IPS-15b (cell line): ENCODE results near the gene SYNE3.

Source experiments
- H3K27me3 ChIP-seq: one replicate; pipeline ENCODE4 v1.6.1; 2013; ENCODE audit warnings: low read length; ENCODE audit not compliant: control insufficient read depth, insufficient read depth
- H3K36me3 ChIP-seq: one replicate; pipeline ENCODE4 v1.6.1; 2013; ENCODE audit warnings: low read length; ENCODE audit not compliant: control insufficient read depth, insufficient read depth
- H3K4me1 ChIP-seq: one replicate; pipeline ENCODE4 v1.6.1; 2013; ENCODE audit warnings: mild to moderate bottlenecking, low read length; ENCODE audit not compliant: control insufficient read depth, insufficient read depth
- H3K4me3 ChIP-seq: one replicate; pipeline ENCODE4 v1.5.1; 2013; ENCODE audit warnings: low read depth, low read length
- H3K9ac ChIP-seq: one replicate; pipeline ENCODE4 v1.6.1; 2013; ENCODE audit warnings: low read depth, mild to moderate bottlenecking, low read length
- H3K9me3 ChIP-seq: one replicate; pipeline ENCODE4 v1.6.1; 2013; ENCODE audit warnings: mild to moderate bottlenecking, low read length; ENCODE audit not compliant: control insufficient read depth, insufficient read depth

SYNE3 gene

DNA sequence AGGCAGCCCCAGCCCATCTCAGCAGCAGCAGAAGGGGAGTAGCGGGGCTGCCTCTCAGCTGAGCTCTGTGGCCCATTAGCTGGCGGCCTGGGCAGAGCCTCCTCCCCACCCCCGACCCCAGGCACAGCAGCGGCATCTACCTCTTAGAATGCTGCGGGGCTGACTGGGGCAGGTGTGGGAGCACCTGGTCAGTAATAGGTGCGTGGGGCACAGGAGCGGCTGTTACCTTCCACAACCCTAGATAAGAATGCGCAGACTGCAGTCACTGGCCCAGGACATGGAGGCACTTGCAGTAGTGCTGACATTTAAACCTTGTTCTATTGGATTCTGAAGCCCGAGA lies 35.6 kb downstream of the SYNE3 start:
- Histone ChIP-seq H3K27me3 (no peaks in the 10 kb centered on the region), H3K9ac (no peak overlapping the region), H3K4me1 (peaks cover 7% of the 10 kb centered on the region), H3K36me3 (no peaks in the 10 kb centered on the region), H3K9me3 (no peaks in the 10 kb centered on the region), H3K4me3 (no peak overlapping the region)

DNA sequence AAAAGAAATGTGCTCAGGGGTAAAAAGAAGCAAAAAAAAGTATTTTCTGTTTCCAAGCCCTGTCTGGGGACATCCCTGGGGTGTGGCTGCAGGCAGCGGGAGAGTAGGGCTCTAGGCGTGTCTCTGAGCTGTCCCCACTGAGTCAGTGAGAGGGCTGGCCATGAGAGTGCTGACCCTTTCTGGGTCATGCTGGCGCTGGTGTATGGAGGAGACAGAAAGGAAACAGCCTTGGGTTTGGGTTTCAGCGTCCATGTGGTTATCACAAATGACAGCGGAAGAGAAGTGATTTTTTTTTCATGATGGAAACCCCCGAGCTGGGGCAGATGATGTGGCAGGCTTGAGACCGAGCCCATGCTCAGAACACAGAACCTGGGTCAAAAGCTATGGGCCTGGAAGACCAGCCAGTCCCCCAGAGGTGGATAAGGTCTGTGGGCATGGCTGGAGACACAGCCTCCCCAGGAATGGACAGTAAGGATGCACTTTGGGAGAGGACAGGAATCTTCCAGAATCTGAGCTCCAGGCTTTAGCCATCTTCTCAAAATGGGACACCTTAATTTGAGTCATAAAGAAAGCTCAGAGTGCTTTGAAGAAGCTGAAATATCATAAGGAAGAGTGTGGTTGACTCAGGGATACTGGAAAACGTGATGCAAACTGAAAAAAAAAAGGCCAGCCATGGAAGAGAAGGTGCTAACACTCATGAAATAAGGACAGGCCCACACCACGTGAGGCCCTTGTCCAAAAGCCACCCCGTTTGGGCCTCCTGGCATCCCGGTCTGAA lies 36.2 kb downstream of the SYNE3 start:
- no peaks in the 10 kb centered on the region for H3K9me3 ChIP-seq
- no peak overlapping the region for H3K9ac ChIP-seq
- H3K36me3 ChIP-seq = no peaks in the 10 kb centered on the region
- no peak overlapping the region for H3K4me3 ChIP-seq
- H3K4me1 ChIP-seq = peaks cover 6% of the 10 kb centered on the region
- H3K27me3 ChIP-seq = no peaks in the 10 kb centered on the region

DNA sequence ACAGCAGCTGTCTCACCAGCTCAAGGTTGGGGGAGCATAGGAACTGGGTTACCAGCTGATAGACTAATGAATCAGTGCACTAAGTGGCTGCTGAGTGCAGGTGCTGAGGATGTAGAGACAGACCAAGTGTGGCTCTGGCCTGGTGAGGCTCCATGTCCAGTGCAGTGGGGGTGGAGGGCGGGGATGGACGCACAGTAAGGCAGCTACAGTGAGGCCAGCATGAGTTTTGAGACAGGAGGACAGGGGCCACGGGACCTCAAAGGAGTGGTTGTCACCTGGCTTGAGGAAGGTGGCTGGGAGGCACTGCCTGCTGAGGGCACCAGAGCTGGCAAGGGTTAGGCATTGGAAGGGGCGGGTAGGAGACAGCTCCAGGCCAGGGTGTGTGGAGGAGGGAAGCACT lies 37.0 kb downstream of the SYNE3 start:
- H3K4me3 ChIP-seq = no peak overlapping the region
- H3K4me1 ChIP-seq = peaks cover 3% of the 10 kb centered on the region
- no peaks in the 10 kb centered on the region for H3K27me3 ChIP-seq
- no peaks in the 10 kb centered on the region for H3K9me3 ChIP-seq
- H3K9ac ChIP-seq = no peak overlapping the region
- no peaks in the 10 kb centered on the region for H3K36me3 ChIP-seq

DNA sequence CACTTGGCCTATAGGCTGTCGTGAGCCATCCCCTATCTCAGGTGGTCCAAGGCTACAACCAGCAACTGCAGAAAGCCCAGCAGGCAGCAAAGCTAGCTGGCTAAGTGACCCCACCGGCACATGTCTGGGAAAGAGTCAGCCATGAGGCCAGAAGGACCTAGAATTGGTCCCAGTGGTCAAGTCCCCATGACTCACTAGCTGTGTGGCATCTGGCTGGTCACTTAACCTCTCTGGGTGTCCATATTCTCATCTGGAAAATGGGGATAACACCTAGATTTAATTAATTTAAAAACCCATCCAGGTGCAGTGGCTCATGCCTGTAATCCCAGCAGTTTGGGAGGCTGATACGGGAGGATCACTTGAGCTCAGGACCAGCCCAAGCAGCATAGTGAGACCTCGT lies 37.6 kb downstream of the SYNE3 start:
- H3K9me3 ChIP-seq = no peaks in the 10 kb centered on the region
- no peaks in the 10 kb centered on the region for H3K36me3 ChIP-seq
- no peak overlapping the region for H3K9ac ChIP-seq
- H3K4me1 ChIP-seq = peaks cover 3% of the 10 kb centered on the region
- H3K27me3 ChIP-seq = no peaks in the 10 kb centered on the region
- no peak overlapping the region for H3K4me3 ChIP-seq

DNA sequence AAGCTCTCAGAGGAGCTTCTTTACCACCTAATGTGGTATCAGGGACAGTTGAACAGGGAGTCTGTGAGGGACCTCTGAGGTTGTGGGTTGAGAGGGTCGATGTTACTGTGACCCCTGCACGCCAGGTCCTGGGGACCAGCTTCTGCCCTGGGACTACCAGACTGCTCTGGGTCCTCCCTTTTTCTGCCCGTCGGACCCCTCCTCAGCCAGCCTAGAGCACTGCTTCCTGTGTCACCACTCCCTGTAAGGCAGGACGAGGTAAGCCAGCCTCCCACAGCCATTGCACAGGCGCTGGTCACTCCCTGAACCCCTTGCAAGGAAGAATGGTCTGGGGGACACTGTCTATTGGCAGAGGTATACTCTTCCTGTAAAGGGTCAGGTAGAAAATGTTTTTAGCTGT lies 38.1 kb downstream of the SYNE3 start:
- no peaks in the 10 kb centered on the region for H3K36me3 ChIP-seq
- H3K4me1 ChIP-seq = peaks cover 3% of the 10 kb centered on the region
- no peaks in the 10 kb centered on the region for H3K27me3 ChIP-seq
- H3K9me3 ChIP-seq = no peaks in the 10 kb centered on the region
- no peak overlapping the region for H3K9ac ChIP-seq
- no peak overlapping the region for H3K4me3 ChIP-seq

DNA sequence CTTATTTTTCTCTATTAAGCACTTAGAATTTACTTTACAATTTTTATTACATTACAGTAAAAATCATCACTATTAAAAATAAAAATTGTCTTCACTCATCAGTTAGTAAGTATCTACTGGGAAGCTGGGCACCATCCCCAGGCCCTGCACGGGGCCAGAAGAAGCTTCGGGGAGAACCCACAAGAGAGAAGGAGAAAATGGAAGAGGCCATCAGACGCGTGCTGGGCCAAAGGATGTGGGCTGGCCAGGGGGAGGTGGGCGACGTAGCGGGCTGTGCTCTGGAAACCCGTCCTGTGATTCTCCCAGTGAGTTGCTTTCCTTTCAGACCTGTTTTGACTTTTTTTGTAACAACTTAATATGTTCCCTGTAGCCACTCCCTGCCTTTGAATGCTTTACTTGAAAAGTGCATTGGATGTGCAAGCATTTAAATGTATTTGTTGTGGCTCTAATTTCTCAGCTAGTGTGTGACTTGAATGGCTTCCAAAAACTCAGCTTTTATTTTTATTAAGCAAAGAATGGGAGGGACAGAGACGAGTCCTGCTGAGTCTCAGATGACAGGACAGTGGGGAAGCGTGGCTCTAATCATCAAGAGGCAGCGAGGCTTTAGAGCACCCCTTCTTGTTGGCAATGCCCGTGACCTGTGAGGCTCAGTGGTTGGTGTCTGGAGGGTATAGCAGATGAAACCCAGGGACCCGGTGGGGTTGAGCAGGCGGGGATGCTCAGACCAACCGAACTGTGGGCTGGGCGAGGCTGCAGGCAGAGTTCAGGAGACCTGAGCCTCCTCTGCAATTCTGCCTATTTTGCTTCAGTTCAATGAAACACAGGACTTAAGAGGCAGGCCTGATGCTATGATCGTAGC lies 38.8 kb downstream of the SYNE3 start:
- no peaks in the 10 kb centered on the region for H3K36me3 ChIP-seq
- H3K9ac ChIP-seq = no peak overlapping the region

DNA sequence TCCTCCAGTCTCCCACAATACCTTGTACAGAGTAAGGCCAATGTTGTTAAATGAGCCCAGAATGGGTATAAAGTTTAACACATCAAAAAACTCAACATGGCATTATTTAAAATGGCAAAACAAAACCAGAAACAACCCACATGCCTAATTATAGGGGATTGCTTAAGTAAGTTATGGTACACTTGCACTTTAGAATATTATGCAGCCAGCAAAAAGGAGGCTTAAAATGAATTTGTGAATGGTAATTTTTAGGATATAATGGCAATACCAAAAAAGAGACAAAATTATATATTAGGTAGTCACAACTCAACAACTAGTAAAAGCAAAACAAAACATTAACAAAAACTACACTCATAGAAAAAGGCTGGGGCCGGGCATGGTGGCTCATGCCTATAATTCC lies 39.7 kb downstream of the SYNE3 start:
- no peak overlapping the region for H3K4me3 ChIP-seq
- H3K9me3 ChIP-seq = no peaks in the 10 kb centered on the region
- H3K4me1 ChIP-seq = peaks cover 3% of the 10 kb centered on the region
- no peak overlapping the region for H3K9ac ChIP-seq
- H3K27me3 ChIP-seq = no peaks in the 10 kb centered on the region
- H3K36me3 ChIP-seq = no peaks in the 10 kb centered on the region

More for the DNA sequence above, 38.8 kb downstream of the SYNE3 start:
- peaks cover 3% of the 10 kb centered on the region for H3K4me1 ChIP-seq
- H3K9me3 ChIP-seq = no peaks in the 10 kb centered on the region
- no peaks in the 10 kb centered on the region for H3K27me3 ChIP-seq
- no peak overlapping the region for H3K4me3 ChIP-seq

DNA sequence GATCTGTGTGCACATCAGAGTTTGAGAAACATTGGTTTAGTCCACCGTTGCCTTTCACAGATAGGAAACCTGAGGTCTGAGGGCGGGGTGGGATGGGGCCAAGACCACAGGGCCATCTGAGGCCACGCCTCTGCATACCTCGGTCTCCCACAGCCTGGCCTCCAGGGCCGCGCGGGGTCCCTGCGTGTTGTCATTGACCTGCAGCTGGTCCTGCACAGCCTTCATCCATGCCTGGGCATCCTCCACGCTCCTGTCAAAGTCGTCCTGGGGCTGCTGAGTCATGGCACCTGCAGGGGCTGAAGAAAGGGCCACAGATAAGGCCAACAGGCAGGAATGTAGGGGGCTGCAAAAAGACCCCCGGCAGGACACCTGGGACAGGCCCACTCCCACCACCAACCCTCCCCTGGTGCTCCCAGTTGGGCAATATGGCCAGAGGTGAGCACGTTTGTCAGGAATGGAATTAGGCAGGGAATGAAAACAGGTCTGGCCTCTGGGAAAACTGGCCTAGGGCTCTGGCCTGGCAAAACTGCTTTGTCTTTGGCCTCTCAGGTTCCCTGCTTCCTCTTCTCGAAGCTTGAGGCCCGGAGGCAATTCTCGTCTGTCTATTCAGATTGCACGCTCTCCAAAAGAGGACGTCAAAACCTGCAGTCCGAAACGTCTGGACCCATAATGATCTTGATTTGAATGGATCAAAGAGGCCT lies 40.8 kb downstream of the SYNE3 start:
- H3K9me3 ChIP-seq = no peaks in the 10 kb centered on the region
- H3K27me3 ChIP-seq = no peaks in the 10 kb centered on the region
- no peaks in the 10 kb centered on the region for H3K4me1 ChIP-seq
- H3K4me3 ChIP-seq = no peak overlapping the region
- no peaks in the 10 kb centered on the region for H3K36me3 ChIP-seq
- H3K9ac ChIP-seq = no peak overlapping the region

DNA sequence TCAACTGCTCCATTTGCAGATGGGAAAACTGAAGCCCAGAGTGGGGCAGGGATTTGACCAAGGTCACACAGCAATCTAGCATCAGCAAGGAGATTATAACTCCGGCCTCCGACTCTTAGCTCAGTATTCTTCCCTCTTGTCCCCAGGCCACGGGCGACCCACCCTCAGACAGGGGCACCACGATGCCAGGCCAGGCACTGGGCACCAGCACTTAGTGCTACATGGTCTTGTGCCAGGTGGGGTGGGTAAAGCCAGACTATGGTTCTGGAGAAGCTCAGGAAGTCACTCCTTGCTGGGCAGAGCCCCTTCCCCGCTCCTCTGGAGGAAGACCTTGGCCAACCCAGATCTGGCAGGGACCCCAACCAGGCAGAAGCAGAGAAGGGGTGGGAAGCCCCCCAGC lies 41.5 kb downstream of the SYNE3 start:
- no peak overlapping the region for H3K9ac ChIP-seq
- H3K36me3 ChIP-seq = no peaks in the 10 kb centered on the region
- H3K9me3 ChIP-seq = no peaks in the 10 kb centered on the region
- no peak overlapping the region for H3K4me3 ChIP-seq
- no peaks in the 10 kb centered on the region for H3K27me3 ChIP-seq
- H3K4me1 ChIP-seq = no peaks in the 10 kb centered on the region

DNA sequence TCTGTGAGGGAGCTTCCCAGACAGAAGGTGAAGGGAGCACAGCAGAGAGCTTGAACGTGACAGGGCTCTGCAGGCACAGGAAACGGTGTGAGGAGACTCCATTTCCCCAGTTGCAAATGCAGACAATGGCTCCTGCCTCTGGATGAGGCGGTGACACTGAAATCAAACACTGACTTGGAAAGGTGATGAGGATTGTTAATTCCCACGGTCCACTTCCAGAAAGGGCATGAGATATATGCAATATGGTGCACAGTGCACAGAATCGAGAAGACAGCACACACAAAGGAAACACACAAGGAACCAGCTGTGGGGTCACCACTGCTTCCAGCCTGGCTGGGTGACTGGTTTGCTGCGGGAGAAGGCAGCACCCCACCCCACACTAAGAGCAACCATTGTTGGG lies 42.0 kb downstream of the SYNE3 start:
- Histone ChIP-seq H3K4me3 (no peak overlapping the region), H3K4me1 (no peaks in the 10 kb centered on the region), H3K36me3 (no peaks in the 10 kb centered on the region), H3K27me3 (no peaks in the 10 kb centered on the region), H3K9ac (no peak overlapping the region), H3K9me3 (no peaks in the 10 kb centered on the region)

DNA sequence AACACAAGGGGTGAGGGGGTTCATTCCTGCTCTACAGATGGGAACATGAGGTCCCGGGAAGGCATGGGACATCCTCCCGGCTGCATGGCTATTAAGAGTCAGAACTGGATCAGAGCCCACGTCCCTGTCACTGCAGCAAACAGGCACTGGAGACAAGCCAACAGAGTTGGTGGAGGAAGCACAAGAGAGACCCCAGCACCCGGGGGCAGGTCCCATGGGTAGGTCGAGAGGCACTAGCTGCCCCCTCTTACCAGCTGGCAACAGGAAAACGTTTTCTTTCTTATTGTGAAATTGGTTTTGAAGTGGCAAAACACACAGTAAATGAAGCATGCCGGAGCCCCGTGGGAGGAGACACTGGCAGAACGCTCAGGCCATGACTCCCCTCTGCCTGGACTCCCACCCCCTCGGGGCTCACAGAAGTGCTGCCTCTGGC lies 43.6 kb downstream of the SYNE3 start:
- H3K36me3 ChIP-seq = no peaks in the 10 kb centered on the region
- H3K4me3 ChIP-seq = no peak overlapping the region
- no peaks in the 10 kb centered on the region for H3K9me3 ChIP-seq
- H3K9ac ChIP-seq = no peak overlapping the region
- no peaks in the 10 kb centered on the region for H3K4me1 ChIP-seq
- H3K27me3 ChIP-seq = no peaks in the 10 kb centered on the region
